ENCODE measurements around the gene ABCA2. TPM values are rescaled to one million over a fixed set of nuclear protein-coding genes. Genes with fewer than 3 reads are reported as not detected.

The ABCA2 gene
- total and polyA plus RNA-seq, 9 of the 15 experiments (the other 6 are each of a cell fraction or from before 2014, with no cell fraction given), result 0.69 to 16.3 (median 6.1) TPM; not detected in 2

- TF ChIP-seq, protein P1, sequence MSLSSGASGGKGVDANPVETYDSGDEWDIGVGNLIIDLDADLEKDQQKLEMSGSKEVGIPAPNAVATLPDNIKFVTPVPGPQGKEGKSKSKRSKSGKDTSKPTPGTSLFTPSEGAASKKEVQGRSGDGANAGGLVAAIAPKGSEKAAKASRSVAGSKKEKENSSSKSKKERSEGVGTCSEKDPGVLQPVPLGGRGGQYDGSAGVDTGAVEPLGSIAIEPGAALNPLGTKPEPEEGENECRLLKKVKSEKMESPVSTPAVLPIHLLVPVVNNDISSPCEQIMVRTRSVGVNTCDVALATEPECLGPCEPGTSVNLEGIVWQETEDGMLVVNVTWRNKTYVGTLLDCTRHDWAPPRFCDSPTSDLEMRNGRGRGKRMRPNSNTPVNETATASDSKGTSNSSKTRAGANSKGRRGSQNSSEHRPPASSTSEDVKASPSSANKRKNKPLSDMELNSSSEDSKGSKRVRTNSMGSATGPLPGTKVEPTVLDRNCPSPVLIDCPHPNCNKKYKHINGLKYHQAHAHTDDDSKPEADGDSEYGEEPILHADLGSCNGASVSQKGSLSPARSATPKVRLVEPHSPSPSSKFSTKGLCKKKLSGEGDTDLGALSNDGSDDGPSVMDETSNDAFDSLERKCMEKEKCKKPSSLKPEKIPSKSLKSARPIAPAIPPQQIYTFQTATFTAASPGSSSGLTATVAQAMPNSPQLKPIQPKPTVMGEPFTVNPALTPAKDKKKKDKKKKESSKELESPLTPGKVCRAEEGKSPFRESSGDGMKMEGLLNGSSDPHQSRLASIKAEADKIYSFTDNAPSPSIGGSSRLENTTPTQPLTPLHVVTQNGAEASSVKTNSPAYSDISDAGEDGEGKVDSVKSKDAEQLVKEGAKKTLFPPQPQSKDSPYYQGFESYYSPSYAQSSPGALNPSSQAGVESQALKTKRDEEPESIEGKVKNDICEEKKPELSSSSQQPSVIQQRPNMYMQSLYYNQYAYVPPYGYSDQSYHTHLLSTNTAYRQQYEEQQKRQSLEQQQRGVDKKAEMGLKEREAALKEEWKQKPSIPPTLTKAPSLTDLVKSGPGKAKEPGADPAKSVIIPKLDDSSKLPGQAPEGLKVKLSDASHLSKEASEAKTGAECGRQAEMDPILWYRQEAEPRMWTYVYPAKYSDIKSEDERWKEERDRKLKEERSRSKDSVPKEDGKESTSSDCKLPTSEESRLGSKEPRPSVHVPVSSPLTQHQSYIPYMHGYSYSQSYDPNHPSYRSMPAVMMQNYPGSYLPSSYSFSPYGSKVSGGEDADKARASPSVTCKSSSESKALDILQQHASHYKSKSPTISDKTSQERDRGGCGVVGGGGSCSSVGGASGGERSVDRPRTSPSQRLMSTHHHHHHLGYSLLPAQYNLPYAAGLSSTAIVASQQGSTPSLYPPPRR (CRISPR knock-in tag; IDR thresholded peaks at IDR 0.05; ENCODE audit: borderline replicate concordance), result no peak
- TF ChIP-seq TFAP4 (CRISPR knock-in tag; IDR thresholded peaks at IDR 0.05; ENCODE audit: borderline replicate concordance), result peak; percentile 14; the same call in 1 of the 2 replicates
- 0 out of 2 replicates have a peak, but pooled peaks have one; percentile 19 for TF ChIP-seq ZC3H4 (CRISPR knock-in tag; IDR thresholded peaks at IDR 0.05; ENCODE audit: borderline replicate concordance)
- TF ChIP-seq GABPA (tag; conservative IDR thresholded peaks at IDR 0.05; ENCODE audit: low read depth), result 0 out of 2 replicates have a peak, but pooled peaks have one; percentile 6
- peak; percentile 48 for TF ChIP-seq FIP1L1 (IDR thresholded peaks at IDR 0.05; ENCODE audit: low read depth, low read length, poor library complexity, severe bottlenecking)
- TF ChIP-seq POLR2G (IDR thresholded peaks at IDR 0.05; ENCODE audit: low read depth, low read length), result peak; percentile 68
- TF ChIP-seq ZBTB1 (CRISPR knock-in tag; IDR thresholded peaks at IDR 0.05; ENCODE audit: borderline replicate concordance, low read depth), result 0 out of 2 replicates have a peak, but pooled peaks have one; percentile 15
- TF ChIP-seq, protein P2, sequence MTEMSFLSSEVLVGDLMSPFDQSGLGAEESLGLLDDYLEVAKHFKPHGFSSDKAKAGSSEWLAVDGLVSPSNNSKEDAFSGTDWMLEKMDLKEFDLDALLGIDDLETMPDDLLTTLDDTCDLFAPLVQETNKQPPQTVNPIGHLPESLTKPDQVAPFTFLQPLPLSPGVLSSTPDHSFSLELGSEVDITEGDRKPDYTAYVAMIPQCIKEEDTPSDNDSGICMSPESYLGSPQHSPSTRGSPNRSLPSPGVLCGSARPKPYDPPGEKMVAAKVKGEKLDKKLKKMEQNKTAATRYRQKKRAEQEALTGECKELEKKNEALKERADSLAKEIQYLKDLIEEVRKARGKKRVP (CRISPR knock-in tag; IDR thresholded peaks at IDR 0.05), result no peak
- TF ChIP-seq CXXC5 (CRISPR knock-in tag; IDR thresholded peaks at IDR 0.05), result peak; percentile 53; the same call in 1 of the 2 replicates
- TF ChIP-seq RB1 (IDR thresholded peaks at IDR 0.05; ENCODE audit: low read depth), result peak; percentile 79
- TF ChIP-seq ZBTB7A (IDR thresholded peaks at IDR 0.05; ENCODE audit: borderline replicate concordance, control insufficient read depth, low read depth, low read length), result peak; percentile 70; the same call in 1 of the 2 replicates
- TF ChIP-seq HDAC2 (IDR thresholded peaks at IDR 0.05), result 0 out of 2 replicates have a peak, but pooled peaks have one; percentile 11
- 0 out of 2 replicates have a peak, but pooled peaks have one; percentile 16 for TF ChIP-seq SP1 (CRISPR knock-in tag; IDR thresholded peaks at IDR 0.05)
- no peak for TF ChIP-seq TEAD4 (IDR thresholded peaks at IDR 0.05; ENCODE audit: low read length)
- TF ChIP-seq TEAD4 (CRISPR knock-in tag; IDR thresholded peaks at IDR 0.05; ENCODE audit: borderline replicate concordance), result peak; percentile 42; the same call in 1 of the 2 replicates
- TF ChIP-seq HNRNPL (IDR thresholded peaks at IDR 0.05; ENCODE audit: low read depth, low read length), result peak; percentile 34; the same call in 1 of the 2 replicates
- peak; percentile 62; the same call in 1 of the 2 replicates for TF ChIP-seq ZNF431 (CRISPR knock-in tag; IDR thresholded peaks at IDR 0.05)
- TF ChIP-seq ETS1 (conservative IDR thresholded peaks at IDR 0.05; ENCODE audit: control insufficient read depth, low read depth, low read length), result peak; percentile 16; the same call in 1 of the 2 replicates
These were observed 423 bp upstream of the ABCA2 start (continued) for GRCh38 chr9:137028263-137029057.
